ENCODE data around the gene DBP. TPM values are rescaled to one million over a fixed set of nuclear protein-coding genes. Genes with fewer than 3 reads are reported as not detected.

Gene DBP
- total and polyA plus RNA-seq, 10 of the 15 experiments (the other 5 are each of a cell fraction or from before 2014, with no cell fraction given), result 2.0 to 10.6 (median 6.9) TPM

GRCh38 chr19:48633148-48634035, 3.8 kb downstream of the DBP start (continued):
- TF ChIP-seq, protein P1, sequence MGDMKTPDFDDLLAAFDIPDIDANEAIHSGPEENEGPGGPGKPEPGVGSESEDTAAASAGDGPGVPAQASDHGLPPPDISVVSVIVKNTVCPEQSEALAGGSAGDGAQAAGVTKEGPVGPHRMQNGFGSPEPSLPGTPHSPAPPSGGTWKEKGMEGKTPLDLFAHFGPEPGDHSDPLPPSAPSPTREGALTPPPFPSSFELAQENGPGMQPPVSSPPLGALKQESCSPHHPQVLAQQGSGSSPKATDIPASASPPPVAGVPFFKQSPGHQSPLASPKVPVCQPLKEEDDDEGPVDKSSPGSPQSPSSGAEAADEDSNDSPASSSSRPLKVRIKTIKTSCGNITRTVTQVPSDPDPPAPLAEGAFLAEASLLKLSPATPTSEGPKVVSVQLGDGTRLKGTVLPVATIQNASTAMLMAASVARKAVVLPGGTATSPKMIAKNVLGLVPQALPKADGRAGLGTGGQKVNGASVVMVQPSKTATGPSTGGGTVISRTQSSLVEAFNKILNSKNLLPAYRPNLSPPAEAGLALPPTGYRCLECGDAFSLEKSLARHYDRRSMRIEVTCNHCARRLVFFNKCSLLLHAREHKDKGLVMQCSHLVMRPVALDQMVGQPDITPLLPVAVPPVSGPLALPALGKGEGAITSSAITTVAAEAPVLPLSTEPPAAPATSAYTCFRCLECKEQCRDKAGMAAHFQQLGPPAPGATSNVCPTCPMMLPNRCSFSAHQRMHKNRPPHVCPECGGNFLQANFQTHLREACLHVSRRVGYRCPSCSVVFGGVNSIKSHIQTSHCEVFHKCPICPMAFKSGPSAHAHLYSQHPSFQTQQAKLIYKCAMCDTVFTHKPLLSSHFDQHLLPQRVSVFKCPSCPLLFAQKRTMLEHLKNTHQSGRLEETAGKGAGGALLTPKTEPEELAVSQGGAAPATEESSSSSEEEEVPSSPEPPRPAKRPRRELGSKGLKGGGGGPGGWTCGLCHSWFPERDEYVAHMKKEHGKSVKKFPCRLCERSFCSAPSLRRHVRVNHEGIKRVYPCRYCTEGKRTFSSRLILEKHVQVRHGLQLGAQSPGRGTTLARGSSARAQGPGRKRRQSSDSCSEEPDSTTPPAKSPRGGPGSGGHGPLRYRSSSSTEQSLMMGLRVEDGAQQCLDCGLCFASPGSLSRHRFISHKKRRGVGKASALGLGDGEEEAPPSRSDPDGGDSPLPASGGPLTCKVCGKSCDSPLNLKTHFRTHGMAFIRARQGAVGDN (IDR thresholded peaks at IDR 0.05), result peak; percentile 91
- TF ChIP-seq, protein P2, sequence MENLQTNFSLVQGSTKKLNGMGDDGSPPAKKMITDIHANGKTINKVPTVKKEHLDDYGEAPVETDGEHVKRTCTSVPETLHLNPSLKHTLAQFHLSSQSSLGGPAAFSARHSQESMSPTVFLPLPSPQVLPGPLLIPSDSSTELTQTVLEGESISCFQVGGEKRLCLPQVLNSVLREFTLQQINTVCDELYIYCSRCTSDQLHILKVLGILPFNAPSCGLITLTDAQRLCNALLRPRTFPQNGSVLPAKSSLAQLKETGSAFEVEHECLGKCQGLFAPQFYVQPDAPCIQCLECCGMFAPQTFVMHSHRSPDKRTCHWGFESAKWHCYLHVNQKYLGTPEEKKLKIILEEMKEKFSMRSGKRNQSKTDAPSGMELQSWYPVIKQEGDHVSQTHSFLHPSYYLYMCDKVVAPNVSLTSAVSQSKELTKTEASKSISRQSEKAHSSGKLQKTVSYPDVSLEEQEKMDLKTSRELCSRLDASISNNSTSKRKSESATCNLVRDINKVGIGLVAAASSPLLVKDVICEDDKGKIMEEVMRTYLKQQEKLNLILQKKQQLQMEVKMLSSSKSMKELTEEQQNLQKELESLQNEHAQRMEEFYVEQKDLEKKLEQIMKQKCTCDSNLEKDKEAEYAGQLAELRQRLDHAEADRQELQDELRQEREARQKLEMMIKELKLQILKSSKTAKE (IDR thresholded peaks at IDR 0.05; ENCODE audit: low read depth, poor library complexity, severe bottlenecking), result peak; percentile 25
- no peak for TF ChIP-seq NFIC (IDR thresholded peaks at IDR 0.05; ENCODE audit: low read depth, low read length)
- no peak for TF ChIP-seq TARDBP (IDR thresholded peaks at IDR 0.05; ENCODE audit: borderline replicate concordance)
- TF ChIP-seq, protein P3, sequence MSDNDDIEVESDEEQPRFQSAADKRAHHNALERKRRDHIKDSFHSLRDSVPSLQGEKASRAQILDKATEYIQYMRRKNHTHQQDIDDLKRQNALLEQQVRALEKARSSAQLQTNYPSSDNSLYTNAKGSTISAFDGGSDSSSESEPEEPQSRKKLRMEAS (IDR thresholded peaks at IDR 0.05; ENCODE audit: low read depth, low read length), result 0 out of 2 replicates have a peak, but pooled peaks have one; percentile 7
- TF ChIP-seq TCF7 (IDR thresholded peaks at IDR 0.05; ENCODE audit: borderline replicate concordance), result no peak
- TF ChIP-seq LARP7 (IDR thresholded peaks at IDR 0.05), result no peak
- TF ChIP-seq KDM1A (IDR thresholded peaks at IDR 0.05; ENCODE audit: borderline replicate concordance), result no peak
- TF ChIP-seq, protein P4, sequence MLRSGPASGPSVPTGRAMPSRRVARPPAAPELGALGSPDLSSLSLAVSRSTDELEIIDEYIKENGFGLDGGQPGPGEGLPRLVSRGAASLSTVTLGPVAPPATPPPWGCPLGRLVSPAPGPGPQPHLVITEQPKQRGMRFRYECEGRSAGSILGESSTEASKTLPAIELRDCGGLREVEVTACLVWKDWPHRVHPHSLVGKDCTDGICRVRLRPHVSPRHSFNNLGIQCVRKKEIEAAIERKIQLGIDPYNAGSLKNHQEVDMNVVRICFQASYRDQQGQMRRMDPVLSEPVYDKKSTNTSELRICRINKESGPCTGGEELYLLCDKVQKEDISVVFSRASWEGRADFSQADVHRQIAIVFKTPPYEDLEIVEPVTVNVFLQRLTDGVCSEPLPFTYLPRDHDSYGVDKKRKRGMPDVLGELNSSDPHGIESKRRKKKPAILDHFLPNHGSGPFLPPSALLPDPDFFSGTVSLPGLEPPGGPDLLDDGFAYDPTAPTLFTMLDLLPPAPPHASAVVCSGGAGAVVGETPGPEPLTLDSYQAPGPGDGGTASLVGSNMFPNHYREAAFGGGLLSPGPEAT (IDR thresholded peaks at IDR 0.05; ENCODE audit: low read depth), result peak; percentile 19; the same call in 1 of the 2 replicates
- peak; percentile 41; the same call in 1 of the 2 replicates for TF ChIP-seq IKZF1 (conservative IDR thresholded peaks at IDR 0.05)
- no peak for TF ChIP-seq HDAC6 (IDR thresholded peaks at IDR 0.05; ENCODE audit: unreplicated experiment)
- TF ChIP-seq NR2C1 (IDR thresholded peaks at IDR 0.05), result peak; percentile 92
- TF ChIP-seq, protein P5, sequence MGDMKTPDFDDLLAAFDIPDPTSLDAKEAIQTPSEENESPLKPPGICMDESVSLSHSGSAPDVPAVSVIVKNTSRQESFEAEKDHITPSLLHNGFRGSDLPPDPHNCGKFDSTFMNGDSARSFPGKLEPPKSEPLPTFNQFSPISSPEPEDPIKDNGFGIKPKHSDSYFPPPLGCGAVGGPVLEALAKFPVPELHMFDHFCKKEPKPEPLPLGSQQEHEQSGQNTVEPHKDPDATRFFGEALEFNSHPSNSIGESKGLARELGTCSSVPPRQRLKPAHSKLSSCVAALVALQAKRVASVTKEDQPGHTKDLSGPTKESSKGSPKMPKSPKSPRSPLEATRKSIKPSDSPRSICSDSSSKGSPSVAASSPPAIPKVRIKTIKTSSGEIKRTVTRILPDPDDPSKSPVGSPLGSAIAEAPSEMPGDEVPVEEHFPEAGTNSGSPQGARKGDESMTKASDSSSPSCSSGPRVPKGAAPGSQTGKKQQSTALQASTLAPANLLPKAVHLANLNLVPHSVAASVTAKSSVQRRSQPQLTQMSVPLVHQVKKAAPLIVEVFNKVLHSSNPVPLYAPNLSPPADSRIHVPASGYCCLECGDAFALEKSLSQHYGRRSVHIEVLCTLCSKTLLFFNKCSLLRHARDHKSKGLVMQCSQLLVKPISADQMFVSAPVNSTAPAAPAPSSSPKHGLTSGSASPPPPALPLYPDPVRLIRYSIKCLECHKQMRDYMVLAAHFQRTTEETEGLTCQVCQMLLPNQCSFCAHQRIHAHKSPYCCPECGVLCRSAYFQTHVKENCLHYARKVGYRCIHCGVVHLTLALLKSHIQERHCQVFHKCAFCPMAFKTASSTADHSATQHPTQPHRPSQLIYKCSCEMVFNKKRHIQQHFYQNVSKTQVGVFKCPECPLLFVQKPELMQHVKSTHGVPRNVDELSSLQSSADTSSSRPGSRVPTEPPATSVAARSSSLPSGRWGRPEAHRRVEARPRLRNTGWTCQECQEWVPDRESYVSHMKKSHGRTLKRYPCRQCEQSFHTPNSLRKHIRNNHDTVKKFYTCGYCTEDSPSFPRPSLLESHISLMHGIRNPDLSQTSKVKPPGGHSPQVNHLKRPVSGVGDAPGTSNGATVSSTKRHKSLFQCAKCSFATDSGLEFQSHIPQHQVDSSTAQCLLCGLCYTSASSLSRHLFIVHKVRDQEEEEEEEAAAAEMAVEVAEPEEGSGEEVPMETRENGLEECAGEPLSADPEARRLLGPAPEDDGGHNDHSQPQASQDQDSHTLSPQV (IDR thresholded peaks at IDR 0.05), result 0 out of 2 replicates have a peak, but pooled peaks have one; percentile 84
- no peak for TF ChIP-seq RELA (IDR thresholded peaks at IDR 0.05; ENCODE audit: borderline replicate concordance, partially characterized antibody)
- TF ChIP-seq NR2C2 (IDR thresholded peaks at IDR 0.05; ENCODE audit: borderline replicate concordance, control insufficient read depth, insufficient read length, low read depth), result peak; percentile 61
